SK-N-SH treated with all-trans-retinoic acid at 6 μM for 48 hours (cell line): Measurements from ENCODE around the gene RCVRN.

Experiments used
- PATZ1 ChIP-seq: fragments of 250-450 bp; sonication (Bioruptor Pico); IDR thresholded peaks from 2 replicates; pipeline ENCODE4 v1.8.0; 2020; ENCODE audit warnings: mild to moderate bottlenecking, moderate library complexity, borderline replicate concordance
- ZFP3 ChIP-seq: fragments of 250-450 bp; sonication (Bioruptor Pico); IDR thresholded peaks from 2 replicates; pipeline ENCODE4 v1.5.0; 2020; ENCODE audit warnings: mild to moderate bottlenecking, moderate library complexity
- ZFP30 ChIP-seq: fragments of 450-650 bp; formaldehyde crosslinking; IDR thresholded peaks from 2 replicates; pipeline ENCODE4 v1.5.0; 2022; ENCODE audit warnings: mild to moderate bottlenecking, moderate library complexity

GRCh38 chr17:9895923-9896322, 9.1 kb downstream of the RCVRN start:
- TF ChIP-seq ZFP30 (no peak), PATZ1 (CRISPR knock-in tag) (no peak), ZFP3 (CRISPR knock-in tag) (no peak)
